WTC11 (cell line): ENCODE measurements around the gene HES4.

ENCODE experiments used
- CREB1 ChIP-seq: sonication (generic); formaldehyde crosslinking; IDR thresholded peaks from 2 replicates; pipeline ENCODE4 v1.8.0; 2023; ENCODE audit warnings: mild to moderate bottlenecking, missing genetic modification reagents
- FOXJ3 ChIP-seq: sonication (generic); formaldehyde crosslinking; IDR thresholded peaks from 2 replicates; pipeline ENCODE4 v1.9.0; 2021; ENCODE audit warnings: missing genetic modification reagents, mild to moderate bottlenecking, borderline replicate concordance
- NR1H2 ChIP-seq: sonication (generic); formaldehyde crosslinking; IDR thresholded peaks from 2 replicates; pipeline ENCODE4 v1.9.0; 2021; ENCODE audit warnings: mild to moderate bottlenecking, moderate library complexity, missing genetic modification reagents
- SMAD4 ChIP-seq: sonication (generic); formaldehyde crosslinking; IDR thresholded peaks from 2 replicates; pipeline ENCODE4 v1.8.0; 2022; ENCODE audit warnings: mild to moderate bottlenecking, missing genetic modification reagents
- SP1 ChIP-seq: sonication (generic); formaldehyde crosslinking; conservative IDR thresholded peaks from 2 replicates; pipeline ENCODE4 v1.8.1; 2022; ENCODE audit warnings: missing genetic modification reagents
- TEAD1 ChIP-seq: sonication (generic); formaldehyde crosslinking; IDR thresholded peaks from 2 replicates; pipeline ENCODE4 v1.8.0; 2022; ENCODE audit warnings: mild to moderate bottlenecking, missing genetic modification reagents
- TF ChIP-seq, protein P1 (sequence below): sonication (generic); formaldehyde crosslinking; IDR thresholded peaks from 2 replicates; pipeline ENCODE4 v1.8.0; 2023; ENCODE audit warnings: missing genetic modification reagents
- TF ChIP-seq, protein P2 (sequence below): fragments of 200-600 bp; IDR thresholded peaks from 2 replicates; pipeline ENCODE4 v1.8.0; 2022; ENCODE audit warnings: antibody characterized with exemption
- TF ChIP-seq, protein P3 (sequence below): sonication (generic); formaldehyde crosslinking; IDR thresholded peaks from 2 replicates; pipeline ENCODE4 v1.8.1; 2023; ENCODE audit warnings: mild to moderate bottlenecking, missing genetic modification reagents, moderate library complexity
- TF ChIP-seq, protein P4 (sequence below): sonication (generic); formaldehyde crosslinking; IDR thresholded peaks from 2 replicates; pipeline ENCODE4 v1.8.1; 2022; ENCODE audit warnings: low read depth, missing genetic modification reagents, borderline replicate concordance
- TF ChIP-seq, protein P5 (sequence below): sonication (generic); formaldehyde crosslinking; IDR thresholded peaks from 2 replicates; pipeline ENCODE4 v1.8.1; 2022; ENCODE audit warnings: low read depth, mild to moderate bottlenecking, moderate library complexity, missing genetic modification reagents, borderline replicate concordance
- TF ChIP-seq, protein P6 (sequence below): sonication (generic); formaldehyde crosslinking; IDR thresholded peaks from 2 replicates; pipeline ENCODE4 v1.8.0; 2022; ENCODE audit warnings: mild to moderate bottlenecking, missing genetic modification reagents

DNA sequence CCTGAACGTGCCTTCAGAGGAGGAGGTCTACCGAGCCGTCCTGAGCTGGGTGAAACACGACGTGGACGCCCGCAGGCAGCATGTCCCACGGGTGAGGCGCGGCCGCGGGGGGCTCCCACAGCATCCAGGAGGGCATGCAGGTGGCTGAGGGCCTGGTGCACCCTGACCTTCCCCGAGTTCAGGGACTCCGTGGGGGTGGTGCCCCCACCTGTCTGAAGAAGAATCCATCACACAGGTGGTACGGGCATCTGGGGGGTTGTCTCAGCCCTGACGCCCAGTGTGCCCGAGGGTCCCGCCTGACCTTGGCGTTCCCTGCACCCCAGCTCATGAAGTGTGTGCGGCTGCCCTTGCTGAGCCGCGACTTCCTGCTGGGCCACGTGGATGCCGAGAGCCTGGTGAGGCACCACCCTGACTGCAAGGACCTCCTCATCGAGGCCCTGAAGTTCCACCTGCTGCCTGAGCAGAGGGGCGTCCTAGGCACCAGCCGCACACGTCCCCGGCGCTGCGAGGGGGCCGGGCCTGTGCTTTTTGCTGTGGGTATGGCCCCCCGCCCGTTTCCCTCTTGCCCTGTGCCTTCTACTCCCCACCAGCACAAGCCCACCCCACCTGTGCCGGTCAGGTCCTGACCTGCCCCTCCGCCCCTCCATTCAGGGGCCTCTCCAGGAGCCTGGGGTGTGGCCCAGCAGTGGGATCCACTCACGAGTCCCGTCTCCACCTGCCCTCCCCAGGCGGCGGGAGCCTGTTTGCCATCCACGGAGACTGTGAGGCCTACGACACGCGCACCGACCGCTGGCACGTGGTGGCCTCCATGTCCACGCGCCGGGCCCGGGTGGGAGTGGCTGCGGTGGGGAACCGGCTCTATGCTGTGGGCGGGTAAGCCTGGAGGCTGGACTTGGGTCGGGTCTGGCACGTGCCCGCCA lies 37.3 kb downstream of the HES4 start:
- TF ChIP-seq NR1H2 (CRISPR knock-in tag): no peak
- no peak for TF ChIP-seq SMAD4 (CRISPR knock-in tag)
- TF ChIP-seq, protein P1, sequence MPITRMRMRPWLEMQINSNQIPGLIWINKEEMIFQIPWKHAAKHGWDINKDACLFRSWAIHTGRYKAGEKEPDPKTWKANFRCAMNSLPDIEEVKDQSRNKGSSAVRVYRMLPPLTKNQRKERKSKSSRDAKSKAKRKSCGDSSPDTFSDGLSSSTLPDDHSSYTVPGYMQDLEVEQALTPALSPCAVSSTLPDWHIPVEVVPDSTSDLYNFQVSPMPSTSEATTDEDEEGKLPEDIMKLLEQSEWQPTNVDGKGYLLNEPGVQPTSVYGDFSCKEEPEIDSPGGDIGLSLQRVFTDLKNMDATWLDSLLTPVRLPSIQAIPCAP (CRISPR knock-in tag): no peak
- no peak for TF ChIP-seq SP1 (CRISPR knock-in tag)
- TF ChIP-seq, protein P2, sequence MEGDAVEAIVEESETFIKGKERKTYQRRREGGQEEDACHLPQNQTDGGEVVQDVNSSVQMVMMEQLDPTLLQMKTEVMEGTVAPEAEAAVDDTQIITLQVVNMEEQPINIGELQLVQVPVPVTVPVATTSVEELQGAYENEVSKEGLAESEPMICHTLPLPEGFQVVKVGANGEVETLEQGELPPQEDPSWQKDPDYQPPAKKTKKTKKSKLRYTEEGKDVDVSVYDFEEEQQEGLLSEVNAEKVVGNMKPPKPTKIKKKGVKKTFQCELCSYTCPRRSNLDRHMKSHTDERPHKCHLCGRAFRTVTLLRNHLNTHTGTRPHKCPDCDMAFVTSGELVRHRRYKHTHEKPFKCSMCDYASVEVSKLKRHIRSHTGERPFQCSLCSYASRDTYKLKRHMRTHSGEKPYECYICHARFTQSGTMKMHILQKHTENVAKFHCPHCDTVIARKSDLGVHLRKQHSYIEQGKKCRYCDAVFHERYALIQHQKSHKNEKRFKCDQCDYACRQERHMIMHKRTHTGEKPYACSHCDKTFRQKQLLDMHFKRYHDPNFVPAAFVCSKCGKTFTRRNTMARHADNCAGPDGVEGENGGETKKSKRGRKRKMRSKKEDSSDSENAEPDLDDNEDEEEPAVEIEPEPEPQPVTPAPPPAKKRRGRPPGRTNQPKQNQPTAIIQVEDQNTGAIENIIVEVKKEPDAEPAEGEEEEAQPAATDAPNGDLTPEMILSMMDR: no peak
- TF ChIP-seq FOXJ3: no peak
- no peak for TF ChIP-seq TEAD1
- TF ChIP-seq CREB1 (CRISPR knock-in tag): no peak
- TF ChIP-seq, protein P3, sequence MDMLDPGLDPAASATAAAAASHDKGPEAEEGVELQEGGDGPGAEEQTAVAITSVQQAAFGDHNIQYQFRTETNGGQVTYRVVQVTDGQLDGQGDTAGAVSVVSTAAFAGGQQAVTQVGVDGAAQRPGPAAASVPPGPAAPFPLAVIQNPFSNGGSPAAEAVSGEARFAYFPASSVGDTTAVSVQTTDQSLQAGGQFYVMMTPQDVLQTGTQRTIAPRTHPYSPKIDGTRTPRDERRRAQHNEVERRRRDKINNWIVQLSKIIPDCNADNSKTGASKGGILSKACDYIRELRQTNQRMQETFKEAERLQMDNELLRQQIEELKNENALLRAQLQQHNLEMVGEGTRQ (CRISPR knock-in tag): no peak
- TF ChIP-seq, protein P4, sequence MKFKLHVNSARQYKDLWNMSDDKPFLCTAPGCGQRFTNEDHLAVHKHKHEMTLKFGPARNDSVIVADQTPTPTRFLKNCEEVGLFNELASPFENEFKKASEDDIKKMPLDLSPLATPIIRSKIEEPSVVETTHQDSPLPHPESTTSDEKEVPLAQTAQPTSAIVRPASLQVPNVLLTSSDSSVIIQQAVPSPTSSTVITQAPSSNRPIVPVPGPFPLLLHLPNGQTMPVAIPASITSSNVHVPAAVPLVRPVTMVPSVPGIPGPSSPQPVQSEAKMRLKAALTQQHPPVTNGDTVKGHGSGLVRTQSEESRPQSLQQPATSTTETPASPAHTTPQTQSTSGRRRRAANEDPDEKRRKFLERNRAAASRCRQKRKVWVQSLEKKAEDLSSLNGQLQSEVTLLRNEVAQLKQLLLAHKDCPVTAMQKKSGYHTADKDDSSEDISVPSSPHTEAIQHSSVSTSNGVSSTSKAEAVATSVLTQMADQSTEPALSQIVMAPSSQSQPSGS (CRISPR knock-in tag): no peak
- TF ChIP-seq, protein P5, sequence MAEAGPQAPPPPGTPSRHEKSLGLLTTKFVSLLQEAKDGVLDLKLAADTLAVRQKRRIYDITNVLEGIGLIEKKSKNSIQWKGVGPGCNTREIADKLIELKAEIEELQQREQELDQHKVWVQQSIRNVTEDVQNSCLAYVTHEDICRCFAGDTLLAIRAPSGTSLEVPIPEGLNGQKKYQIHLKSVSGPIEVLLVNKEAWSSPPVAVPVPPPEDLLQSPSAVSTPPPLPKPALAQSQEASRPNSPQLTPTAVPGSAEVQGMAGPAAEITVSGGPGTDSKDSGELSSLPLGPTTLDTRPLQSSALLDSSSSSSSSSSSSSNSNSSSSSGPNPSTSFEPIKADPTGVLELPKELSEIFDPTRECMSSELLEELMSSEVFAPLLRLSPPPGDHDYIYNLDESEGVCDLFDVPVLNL (CRISPR knock-in tag): no peak
- TF ChIP-seq, protein P6, sequence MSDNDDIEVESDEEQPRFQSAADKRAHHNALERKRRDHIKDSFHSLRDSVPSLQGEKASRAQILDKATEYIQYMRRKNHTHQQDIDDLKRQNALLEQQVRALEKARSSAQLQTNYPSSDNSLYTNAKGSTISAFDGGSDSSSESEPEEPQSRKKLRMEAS (CRISPR knock-in tag): no peak
